ENCODE data around the gene CNTN4.
A peak's percentile ranks its signal among the peaks of the same experiment; 100 is the strongest.

Gene CNTN4

DNA sequence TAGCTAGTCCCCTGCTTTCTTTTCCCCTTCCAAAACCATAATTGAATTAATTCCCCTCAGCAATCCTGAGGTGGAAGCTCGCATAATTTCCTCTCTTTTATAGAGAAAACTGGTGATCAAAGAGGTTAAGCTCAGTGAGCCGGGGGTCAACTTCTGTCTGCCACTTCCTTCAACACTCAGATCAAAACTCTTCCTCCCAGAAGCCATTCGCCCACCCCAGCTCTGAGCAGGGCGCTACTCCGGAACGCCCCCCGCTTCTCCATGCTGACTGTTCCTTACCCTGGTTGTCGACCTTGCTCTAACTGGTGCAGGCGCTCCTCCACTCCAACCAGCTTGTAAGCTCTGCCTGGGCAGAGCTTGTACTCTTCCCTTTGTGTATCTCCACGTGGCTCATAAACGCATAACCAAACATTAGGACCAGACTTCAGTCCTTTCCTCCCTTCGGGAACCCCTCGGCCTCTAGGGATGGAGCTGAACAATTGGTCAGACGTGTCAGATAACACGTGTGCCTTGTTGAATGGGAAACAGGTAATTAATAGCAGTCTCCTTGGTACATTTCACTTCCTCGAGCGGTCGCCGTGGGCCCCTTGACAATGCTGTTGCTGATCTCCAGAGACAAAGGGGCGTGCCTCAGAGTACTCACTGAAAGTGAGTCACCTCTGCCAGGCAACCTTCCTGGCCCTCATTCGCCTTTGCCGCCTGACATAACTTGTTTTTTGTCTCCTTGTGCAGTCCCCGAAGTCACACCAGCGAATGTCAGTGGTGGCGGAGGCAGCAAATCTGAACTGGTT lies 939.7 kb downstream of the CNTN4 start:
- DNase-seq (ENCODE audit: low spot score) = peak; percentile 34

DNA sequence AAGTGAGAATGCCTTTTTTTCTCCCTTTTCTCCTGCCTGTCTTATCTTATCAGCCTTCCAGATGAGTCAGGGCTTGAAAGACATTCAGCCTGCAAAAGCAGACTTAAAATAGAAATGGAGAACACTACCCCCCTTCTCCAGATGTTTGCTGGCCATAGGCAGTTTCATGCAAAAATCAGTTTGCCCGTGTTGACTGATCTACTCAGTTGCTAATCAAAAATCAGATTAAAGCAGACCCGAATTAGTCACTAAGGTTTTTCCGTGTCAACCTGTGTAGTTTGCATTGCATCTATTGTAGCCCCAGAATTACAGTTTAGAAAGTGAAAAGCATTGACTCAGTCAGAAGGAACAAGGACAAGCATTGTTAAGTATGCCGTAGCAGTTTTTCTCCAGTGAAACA lies 955.3 kb downstream of the CNTN4 start:
- no peak for DNase-seq (ENCODE audit: low spot score)

DNA sequence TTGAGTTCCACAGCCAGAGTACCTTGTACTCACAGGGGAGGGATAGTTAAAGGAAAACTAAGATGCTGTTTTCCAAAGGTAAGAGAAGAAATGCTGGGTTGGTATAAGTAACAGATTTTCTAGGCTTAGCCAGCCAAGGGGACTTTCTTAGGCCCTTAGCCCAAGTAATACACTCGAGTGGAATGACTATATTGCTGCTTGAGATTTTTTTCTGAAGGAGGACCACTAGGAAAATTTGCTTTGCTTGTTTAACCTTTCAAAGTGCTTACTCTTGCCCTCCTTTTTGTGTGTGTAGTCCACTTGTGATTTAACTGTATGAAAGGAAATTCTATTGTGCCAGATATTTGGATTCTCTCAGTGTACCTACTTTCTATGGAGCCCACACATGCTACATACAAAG lies 961.0 kb downstream of the CNTN4 start:
- DNase-seq (ENCODE audit: low spot score) = no peak

DNA sequence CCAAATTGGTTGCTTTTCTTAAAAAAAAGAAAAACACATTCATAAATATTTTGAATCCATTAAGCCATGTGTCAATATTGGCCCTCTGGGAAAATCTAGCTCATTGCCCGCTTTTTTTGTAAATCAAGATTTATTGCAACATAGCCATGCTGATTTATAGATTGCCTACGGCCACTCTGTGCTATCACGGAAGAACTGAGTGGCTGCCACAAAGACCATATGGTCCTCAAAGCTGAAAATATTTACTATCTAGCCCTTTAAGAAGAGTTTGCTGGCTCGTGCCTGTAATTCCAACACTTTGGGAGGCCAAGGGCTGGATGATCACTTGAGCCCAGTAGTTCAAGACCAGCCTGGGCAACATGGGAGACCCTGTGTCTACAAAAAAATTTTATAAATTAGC lies 965.6 kb downstream of the CNTN4 start:
- no peak for DNase-seq (ENCODE audit: low spot score)

DNA sequence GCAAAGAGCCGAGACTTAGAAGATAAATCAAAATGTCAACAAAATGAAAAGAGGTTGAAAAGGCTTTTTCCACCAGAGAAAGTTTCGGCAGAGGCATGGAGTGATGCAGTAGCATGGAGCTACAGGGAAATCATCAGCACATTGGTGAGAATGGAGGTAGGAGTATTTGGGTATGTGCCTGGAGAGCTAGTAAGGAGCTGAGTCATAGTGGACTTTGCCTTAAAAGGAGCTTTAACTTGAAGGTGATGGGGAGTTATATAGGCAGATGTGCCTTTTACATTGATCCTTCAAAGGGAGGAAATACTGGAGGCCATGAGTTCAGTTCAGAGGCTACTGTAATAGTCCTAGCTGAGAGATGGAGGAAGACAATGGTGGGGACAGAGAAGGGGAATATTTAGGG lies 967.2 kb downstream of the CNTN4 start:
- DNase-seq (ENCODE audit: low spot score) = peak; percentile 53

DNA sequence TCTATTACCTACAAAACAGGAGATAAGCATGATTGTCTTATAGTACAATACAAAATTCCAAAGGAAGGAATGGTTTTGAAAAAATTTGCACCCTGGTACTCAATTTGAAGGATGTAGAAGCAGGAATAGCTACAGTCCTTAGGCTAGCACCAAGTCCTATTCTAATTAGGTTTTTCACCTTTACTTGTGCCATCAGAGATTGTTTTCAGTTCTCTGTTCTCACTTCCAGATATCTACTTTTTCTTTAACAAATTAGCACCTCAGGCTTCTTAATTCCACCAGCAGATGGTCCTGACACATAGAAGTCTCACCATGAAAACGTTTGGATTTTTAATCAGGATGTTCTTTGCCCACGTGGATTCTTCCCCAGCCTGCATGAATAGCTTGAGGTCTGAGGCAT lies 967.7 kb downstream of the CNTN4 start:
- DNase-seq (ENCODE audit: low spot score) = no peak

DNA sequence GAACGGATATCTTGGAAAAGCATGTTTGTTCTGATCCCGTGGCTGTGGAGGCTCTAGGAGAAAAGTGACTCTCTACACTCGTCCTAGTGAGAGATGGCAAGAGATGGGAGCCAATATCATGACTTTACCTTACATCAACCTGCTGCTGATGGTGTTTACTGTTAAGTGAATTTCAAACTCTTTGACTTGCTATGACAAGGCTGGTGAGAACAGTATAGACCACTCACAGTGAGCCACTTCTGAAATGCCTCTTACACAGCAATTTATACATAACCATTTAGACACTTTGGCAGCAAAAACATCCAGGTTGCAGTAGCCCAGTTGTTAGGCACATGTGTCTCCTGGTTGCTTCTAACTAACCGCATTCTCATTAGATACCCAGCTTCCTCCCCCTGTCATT lies 968.2 kb downstream of the CNTN4 start:
- DNase-seq (ENCODE audit: low spot score) = no peak

DNA sequence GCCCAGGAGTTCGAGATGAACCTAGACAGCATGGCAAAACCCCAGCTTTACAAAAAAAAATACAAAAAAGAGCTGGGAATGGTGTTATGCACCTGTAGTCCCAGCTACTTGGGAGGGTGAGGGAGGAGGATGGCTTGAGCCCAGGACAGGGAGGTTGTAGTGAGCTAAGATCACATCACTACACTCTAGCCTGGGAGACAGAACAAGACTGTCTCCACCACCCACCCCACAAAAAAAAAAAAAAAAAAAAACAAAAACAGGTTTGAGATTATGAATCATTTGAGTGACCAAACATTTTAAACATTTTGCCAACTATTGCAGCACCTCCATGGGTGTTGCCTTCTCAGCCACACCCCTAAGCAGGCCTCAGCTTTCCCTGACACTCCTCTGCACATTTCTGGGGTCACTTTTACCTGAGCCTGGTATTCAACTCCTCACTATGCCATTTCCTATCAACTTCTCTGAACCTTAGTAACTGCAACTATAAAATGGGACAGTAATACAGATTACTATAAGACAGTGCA lies 969.8 kb downstream of the CNTN4 start:
- DNase-seq (ENCODE audit: low spot score) = no peak

DNA sequence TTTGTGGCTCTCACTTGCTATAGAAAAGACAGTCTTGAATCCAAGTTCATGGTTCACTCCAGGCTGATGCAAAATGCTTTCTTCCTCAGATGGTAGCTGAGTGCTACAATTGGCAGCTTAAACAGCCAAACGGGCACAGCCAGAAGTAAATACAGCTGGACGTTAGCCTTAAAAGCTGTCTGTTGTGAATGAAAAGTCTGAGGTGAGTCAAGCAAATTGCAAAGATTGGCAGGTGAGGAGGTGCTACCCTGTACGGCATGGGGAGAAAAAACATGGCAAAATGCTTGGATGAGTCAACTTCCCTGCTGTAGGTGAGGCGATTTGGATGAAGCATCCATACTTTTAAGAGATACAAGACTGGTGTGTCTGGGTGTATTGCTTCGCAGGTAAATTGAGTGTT lies 971.1 kb downstream of the CNTN4 start:
- no peak for DNase-seq (ENCODE audit: low spot score)

DNA sequence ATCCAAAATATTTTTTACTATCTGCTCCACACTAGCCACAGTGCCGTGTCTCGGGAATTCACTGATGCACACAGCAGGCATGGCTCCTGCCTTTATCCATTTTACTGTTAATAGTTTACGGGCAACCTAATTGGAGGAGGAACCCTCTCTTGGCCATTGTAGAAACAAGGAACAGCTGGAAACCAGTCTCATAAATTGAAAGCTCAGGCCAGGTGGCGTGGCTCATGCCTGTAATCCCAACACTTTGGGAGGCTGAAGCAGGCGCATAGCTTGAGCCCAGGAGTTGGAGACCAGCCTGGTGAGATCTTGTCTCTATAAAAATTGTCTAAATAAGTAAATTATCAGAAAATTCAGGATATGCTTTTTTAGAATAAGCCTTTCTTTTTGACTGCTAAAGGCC lies 972.5 kb downstream of the CNTN4 start:
- DNase-seq (ENCODE audit: low spot score) = no peak

DNA sequence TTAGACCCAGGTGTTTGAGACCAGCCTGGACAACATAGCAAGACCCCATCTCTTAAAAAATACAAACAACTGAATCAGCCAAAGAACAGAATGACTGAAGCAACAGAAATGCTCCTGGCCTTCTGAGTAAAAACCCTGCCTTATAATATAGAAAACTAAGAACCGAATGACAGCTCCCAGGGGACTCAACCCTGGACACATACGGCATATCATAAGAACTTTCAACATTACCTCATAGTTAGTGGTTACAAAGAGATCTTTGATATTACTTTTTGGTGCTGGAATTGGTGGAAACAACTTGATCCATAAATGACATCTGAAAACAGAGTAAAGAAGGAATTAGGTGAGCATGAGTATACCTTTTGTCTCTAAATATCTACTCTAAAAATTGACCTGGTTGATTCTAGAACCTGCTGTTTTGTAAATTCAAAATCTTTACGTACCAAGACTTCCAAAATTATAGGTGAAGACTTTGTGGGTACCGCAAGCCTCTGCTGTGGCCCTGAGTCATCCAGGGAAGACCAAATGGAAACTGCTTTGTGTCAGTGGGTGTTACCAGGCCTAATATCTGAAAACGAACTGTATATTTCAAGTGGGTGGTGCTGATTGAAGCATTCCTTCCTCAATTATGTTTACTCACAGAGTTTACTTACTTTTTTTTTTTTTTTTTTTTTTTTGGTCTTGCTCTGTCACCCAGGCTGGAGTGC lies 976.0 kb downstream of the CNTN4 start:
- DNase-seq (ENCODE audit: low spot score) = no peak

DNA sequence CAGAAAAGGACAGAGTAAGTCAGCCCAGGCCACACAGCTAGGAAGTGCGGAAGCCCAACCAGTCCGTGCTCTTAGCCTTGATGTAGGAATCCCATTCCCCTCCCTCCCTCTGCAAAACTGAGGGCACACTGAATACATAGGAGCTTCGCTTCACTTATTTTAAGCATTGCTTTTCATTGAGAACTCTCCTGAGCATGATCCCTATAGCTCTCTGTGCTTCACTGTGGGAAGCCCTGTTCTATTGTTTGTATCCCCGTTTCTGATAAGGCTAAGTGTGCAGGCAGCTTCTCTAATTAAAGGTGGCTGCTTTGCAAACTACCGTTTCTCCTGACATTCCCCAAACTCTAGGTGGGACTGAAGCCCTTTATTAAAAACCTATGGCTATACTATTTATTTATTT lies 981.6 kb downstream of the CNTN4 start:
- no peak for DNase-seq (ENCODE audit: low spot score)

DNA sequence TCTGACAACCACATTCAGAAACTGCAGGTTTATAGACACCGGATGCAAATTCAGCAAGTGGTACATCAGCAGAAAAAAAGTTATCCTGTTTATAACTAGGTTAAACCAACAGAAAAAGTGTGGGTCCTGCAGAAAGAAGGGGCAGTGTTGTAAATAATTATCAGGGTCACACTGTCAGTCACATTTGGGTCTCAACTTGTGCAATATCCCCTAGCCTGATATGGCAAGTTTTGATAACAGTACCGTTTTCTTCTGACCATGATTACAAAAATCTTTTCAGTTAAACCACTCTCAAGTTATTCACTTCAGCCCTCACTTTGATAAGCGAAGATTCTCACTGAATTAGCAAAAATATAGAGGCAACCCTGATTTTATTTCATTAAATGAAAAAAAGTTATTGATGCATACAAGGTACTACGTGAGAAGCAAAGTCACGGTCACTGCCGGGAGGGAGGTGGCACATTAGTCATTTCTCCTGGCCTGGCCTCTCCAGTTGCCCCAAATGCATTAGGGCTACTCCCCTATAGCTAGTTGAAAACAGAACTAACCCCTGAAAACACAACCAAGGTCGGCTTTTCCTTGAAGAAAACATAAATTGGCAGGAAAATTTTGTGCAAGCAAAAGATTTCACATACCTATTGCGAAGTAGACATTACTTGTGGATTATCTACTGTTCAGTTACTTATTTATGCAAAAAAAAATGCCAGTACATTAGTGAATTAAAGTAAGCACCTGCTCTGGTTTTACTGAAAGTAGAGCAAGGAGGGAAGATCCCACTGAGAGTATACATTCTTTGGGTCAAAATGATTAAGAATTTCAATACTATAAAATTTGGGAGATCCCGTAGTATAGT lies 982.9 kb downstream of the CNTN4 start:
- DNase-seq (ENCODE audit: low spot score) = no peak

DNA sequence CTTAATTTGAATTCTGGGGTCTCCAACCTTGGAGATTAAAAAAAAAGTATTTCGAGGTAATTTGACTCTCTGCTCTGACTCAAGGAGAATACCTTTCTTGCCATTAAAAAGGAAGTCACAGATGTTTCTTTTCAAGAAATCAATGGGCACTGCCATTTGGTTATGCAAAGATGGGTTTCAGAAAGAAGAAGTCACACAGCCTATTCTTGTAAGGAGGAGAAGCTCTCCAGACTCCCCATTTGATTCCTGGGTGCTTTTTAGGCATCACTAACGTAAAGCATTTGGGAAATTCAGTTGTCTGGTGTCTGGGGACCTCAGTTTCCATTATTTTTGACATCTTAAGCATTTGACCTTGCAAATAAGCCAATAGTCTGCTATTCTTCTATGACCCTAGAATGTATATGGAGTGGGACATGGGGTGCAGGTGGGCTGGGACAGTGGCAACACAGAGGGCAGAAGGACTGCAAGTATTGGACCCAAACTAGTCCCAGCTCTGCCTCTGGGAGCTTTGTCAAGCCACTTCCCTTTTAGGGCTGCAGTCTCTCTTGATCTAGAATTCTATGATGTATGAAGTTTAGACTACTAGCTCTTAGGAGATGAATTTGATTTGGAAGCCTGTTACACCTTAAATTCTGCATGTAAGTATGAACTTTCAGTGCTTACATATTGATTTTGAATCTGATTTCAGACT lies 983.7 kb downstream of the CNTN4 start:
- no peak for DNase-seq (ENCODE audit: low spot score)

DNA sequence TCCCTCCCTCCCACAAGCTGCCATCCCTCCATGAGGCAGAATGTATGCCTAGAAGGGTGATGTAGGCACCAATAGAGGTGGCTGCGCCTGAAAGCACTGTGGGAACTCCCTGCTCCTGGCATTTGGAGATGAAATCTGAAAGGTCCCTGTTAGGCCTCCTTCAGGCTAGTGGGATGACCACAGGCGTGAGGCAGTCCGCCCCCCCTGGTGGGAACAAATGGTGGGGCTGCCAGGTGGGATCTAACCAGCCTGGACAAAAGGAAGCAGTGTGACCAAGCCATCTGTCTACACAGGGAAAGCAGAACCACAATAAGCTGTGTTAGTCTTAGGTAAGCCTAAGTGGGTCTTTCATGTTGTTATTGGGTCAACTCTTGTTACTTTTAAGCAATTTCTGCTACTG lies 986.2 kb downstream of the CNTN4 start:
- no peak for DNase-seq (ENCODE audit: low spot score)

DNA sequence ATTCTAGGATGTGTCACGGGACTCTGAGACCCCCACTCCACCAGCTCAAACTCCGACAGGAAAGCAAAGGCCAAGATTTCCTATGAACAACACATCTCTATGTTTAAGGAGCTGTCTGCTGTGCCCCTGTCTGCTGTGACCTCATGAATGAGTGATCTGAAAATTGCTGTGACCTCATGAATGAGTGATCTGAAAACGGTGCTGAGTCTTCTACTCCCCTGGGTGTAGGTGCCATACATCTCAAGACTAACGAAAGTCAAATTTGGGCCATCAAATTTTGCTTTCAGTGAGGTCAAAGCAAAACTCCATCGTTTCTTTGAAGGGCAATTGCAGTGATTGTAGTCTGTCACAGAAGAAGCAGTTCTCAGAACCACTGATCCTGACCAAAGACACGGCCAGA lies 987.1 kb downstream of the CNTN4 start:
- no peak for DNase-seq (ENCODE audit: low spot score)

DNA sequence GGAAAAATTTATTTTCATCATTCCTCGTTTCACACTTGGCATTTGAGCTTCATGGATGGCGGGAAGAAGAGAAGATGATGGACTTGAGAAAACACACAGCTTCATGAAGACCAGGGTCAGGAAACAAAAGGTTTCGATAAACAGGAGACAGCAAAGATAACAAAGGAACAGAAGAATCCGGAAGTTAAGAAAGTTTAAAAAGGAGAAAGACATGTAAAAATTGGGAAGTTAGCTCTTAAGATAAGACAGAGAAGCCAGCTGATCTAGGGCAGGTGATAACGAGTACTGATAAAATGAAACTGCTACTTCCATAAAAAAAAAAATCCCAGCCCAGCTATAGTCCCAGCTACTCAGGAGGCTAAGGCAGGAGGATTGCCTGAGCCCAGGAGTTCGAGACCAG lies 987.6 kb downstream of the CNTN4 start:
- DNase-seq (ENCODE audit: low spot score) = no peak

DNA sequence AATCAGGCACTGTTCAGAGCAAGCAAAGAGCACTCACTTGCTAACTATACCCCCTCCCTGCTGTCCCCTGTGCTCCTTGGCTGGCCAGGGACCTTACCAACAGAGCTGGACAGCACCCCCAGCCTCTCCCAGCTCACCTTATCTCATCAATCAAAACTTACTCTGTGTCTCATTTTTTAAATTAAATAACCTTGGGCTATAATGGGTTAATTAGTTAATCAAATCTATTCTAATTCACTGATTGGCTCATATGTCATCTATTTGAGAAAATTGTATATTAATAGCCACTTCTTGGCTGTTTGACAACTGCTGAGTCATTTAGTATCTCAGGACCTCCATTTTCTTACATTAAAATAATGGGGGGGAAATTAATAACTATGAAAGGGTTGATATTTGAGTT lies 988.6 kb downstream of the CNTN4 start:
- DNase-seq (ENCODE audit: low spot score) = no peak

DNA sequence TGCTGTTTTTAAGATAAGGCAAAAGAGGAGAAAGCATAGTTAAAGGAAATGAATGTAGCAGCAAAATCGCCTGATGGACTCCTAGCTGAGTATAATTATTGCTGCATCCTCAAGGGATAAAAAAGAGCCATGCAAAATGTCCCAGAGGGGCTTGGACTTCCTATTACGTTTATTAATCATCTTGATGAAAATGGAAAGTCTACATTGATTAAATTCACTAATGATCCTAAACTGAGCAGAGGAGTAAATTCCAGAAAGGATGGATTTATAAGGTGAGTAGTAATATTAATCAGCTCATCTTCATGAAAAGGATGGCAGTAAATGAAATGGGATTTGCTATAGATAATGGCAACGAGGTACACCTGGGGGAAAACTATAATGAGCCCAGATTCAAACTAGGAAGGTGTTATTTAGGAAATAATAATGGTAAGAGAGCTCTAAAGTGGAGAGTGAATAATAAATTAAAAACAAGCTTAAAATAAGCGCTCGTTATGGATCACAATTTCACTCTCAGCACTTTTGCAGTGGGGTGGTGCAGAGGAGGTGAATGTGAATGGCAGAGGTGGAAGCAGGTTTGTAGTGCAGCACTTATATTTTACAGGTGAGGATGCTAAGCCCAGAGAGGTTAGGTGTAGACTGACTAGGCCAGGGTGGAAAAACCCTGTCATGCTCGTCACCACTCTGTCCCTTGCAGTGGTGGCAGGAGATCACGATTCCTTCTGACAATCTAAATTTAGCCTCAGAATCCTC lies 989.2 kb downstream of the CNTN4 start:
- DNase-seq (ENCODE audit: low spot score) = no peak

DNA sequence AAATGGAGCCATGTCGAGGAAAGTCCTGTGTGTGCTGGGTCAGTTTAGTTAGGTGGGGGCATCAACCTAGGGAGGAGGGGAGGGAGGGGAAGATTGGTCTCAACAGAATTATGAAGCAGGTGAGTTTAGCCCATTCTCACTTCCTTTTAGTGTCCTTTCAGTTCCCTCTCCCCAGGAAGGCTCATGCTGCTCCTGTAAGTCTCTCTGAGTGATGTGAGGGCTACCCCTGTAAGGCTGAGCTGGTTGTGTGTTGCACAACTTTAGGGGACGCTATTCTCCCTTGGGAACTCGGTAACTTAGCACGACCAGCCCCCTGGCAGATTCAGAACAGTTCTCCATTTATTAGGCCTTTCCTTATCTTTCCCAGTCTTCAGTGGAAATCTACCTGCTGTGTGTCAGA lies 990.4 kb downstream of the CNTN4 start:
- no peak for DNase-seq (ENCODE audit: low spot score)

DNA sequence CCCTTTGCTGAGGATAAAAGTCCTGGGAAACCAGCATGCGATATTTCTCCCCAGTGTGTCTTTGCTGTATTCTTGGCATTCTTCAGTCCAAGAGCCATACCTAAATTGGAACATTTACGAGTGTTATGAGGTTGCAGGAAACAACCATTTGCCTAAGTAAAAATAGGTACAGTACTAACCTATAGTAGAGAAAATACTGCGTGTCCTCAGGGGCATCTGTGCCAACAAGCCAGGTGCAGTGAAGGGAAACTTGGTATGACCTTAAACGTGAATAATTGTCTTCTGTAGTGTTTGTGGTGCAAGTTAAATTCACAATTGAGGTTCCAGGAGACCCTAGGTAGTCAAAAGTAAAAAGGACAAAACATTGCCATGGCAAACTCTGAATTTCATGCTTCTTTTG lies 999.3 kb downstream of the CNTN4 start:
- DNase-seq (ENCODE audit: low spot score) = no peak
